Mesendoderm (in vitro differentiated cells): ENCODE data around the gene LTBP4.
A peak's percentile ranks its signal among the peaks of the same experiment; 100 is the strongest.

Experiments used
- DNase-seq: peaks from one replicate; pipeline ENCODE4 v3.0.0; 2013
- H2AK5ac ChIP-seq: 2 replicates; pipeline ENCODE4 v1.6.1; 2013; ENCODE audit warnings: low read length, inconsistent platforms
- H2BK120ac ChIP-seq: 2 replicates; pipeline ENCODE4 v1.6.1; 2013; ENCODE audit warnings: low read depth, mild to moderate bottlenecking, low read length, moderate library complexity, mixed read lengths
- H2BK15ac ChIP-seq: replicated peaks from 2 replicates; pipeline ENCODE4 v1.6.1; 2013; ENCODE audit warnings: low read depth, mild to moderate bottlenecking, moderate library complexity
- H2BK5ac ChIP-seq: 2 replicates; pipeline ENCODE4 v1.6.1; 2013; ENCODE audit warnings: low read length, inconsistent platforms
- H3K18ac ChIP-seq: 2 replicates; pipeline ENCODE4 v1.6.1; 2013; ENCODE audit warnings: mild to moderate bottlenecking, low read length, mixed read lengths
- H3K23ac ChIP-seq: one replicate; pipeline ENCODE4 v1.6.1; 2013; ENCODE audit warnings: low read length
- H3K27ac ChIP-seq: 2 replicates; pipeline ENCODE4 v1.5.1; 2013; ENCODE audit warnings: low read depth, mild to moderate bottlenecking, inconsistent platforms, low read length, moderate library complexity
- H3K27me3 ChIP-seq: 2 replicates; pipeline ENCODE4 v1.6.1; 2013; ENCODE audit warnings: low read length, control low read depth, mild to moderate bottlenecking, inconsistent platforms; ENCODE audit not compliant: insufficient read depth, poor library complexity
- H3K36me3 ChIP-seq: 2 replicates; pipeline ENCODE4 v1.6.1; 2013; ENCODE audit warnings: low read length, inconsistent platforms; ENCODE audit not compliant: control insufficient read depth, insufficient read depth
- H3K4ac ChIP-seq: one replicate; pipeline ENCODE4 v1.6.1; 2013; ENCODE audit warnings: low read depth, mild to moderate bottlenecking, low read length, moderate library complexity
- H3K4me1 ChIP-seq: 2 replicates; pipeline ENCODE4 v1.6.1; 2013; ENCODE audit warnings: low read depth, low read length, inconsistent platforms; ENCODE audit not compliant: control insufficient read depth
- H3K4me2 ChIP-seq: 2 replicates; pipeline ENCODE4 v1.6.1; 2013; ENCODE audit warnings: low read length
- H3K4me3 ChIP-seq: 2 replicates; pipeline ENCODE4 v1.5.1; 2013; ENCODE audit warnings: mild to moderate bottlenecking, low read length
- H3K56ac ChIP-seq: one replicate; pipeline ENCODE4 v1.6.1; 2013; ENCODE audit warnings: low read length
- H3K79me1 ChIP-seq: 2 replicates; pipeline ENCODE4 v1.6.1; 2013; ENCODE audit warnings: low read length, inconsistent platforms
- H3K79me2 ChIP-seq: 2 replicates; pipeline ENCODE4 v1.6.1; 2013; ENCODE audit warnings: mild to moderate bottlenecking, low read length; ENCODE audit not compliant: control insufficient read depth, insufficient read depth
- H3K9ac ChIP-seq: 2 replicates; pipeline ENCODE4 v1.6.1; 2013; ENCODE audit warnings: low read length, inconsistent platforms
- H4K5ac ChIP-seq: one replicate; pipeline ENCODE4 v1.6.1; 2013; ENCODE audit warnings: low read length
- H4K8ac ChIP-seq: one replicate; pipeline ENCODE4 v1.6.1; 2013; ENCODE audit warnings: low read depth, mild to moderate bottlenecking, control low read depth, low read length, moderate library complexity
- WGBS: extraction: QIAGEN DNeasy Blood & Tissue Kit; methylation state at CpG from one replicate; pipeline ENCODE4 v1.1.7; 2013; ENCODE audit warnings: low lambda C conversion rate, missing lambda C conversion rate; ENCODE audit not compliant: insufficient coverage; ENCODE audit errors: extremely low coverage; 5-methylcytosine and 5-hydroxymethylcytosine counted together

The LTBP4 gene

GRCh38 chr19:40609561-40610395 lies 8.6 kb downstream of the LTBP4 start:
- peak; percentile 95 for DNase-seq
- Histone ChIP-seq H3K9ac (peak overlapping the region; percentile 64), H2BK120ac (no peak overlapping the region), H3K56ac (peak overlapping the region; percentile 87), H3K4ac (no peak overlapping the region), H3K27ac (no peak overlapping the region), H3K36me3 (no peaks in the 10 kb centered on the region), H3K4me1 (peaks cover 2% of the 10 kb centered on the region), H3K4me2 (peak overlapping the region; percentile 77), H4K8ac (no peak overlapping the region), H3K4me3 (peak overlapping the region; percentile 29), H2BK5ac (no peak overlapping the region), H3K18ac (no peak overlapping the region), H4K5ac (no peak overlapping the region), H3K23ac (no peak overlapping the region), H2BK15ac (no peak overlapping the region), H3K27me3 (no peaks in the 10 kb centered on the region), H2AK5ac (no peak overlapping the region), H3K79me1 (no peaks in the 10 kb centered on the region), H3K79me2 (no peaks in the 10 kb centered on the region)
- no CpG with 5 or more reads among the region's 50 CpGs for WGBS

GRCh38 chr19:40610396-40611064 lies 9.4 kb downstream of the LTBP4 start:
- H3K18ac ChIP-seq = no peak overlapping the region
- no peak overlapping the region for H4K5ac ChIP-seq
- no peak overlapping the region for H3K4me3 ChIP-seq
- H3K79me2 ChIP-seq = no peaks in the 10 kb centered on the region
- H2BK15ac ChIP-seq = no peak overlapping the region
- H2AK5ac ChIP-seq = no peak overlapping the region
- no peaks in the 10 kb centered on the region for H3K27me3 ChIP-seq
- H3K9ac ChIP-seq = peak overlapping the region; percentile 42
- H4K8ac ChIP-seq = no peak overlapping the region
- H3K4me1 ChIP-seq = peaks cover 2% of the 10 kb centered on the region
- no peak overlapping the region for H3K27ac ChIP-seq
- DNase-seq = no peak
- no CpG with 5 or more reads among the region's 29 CpGs for WGBS
- no peaks in the 10 kb centered on the region for H3K36me3 ChIP-seq
- no peak overlapping the region for H3K23ac ChIP-seq
- no peak overlapping the region for H2BK120ac ChIP-seq
- no peaks in the 10 kb centered on the region for H3K79me1 ChIP-seq
- peak overlapping the region; percentile 27 for H3K4me2 ChIP-seq
- H3K4ac ChIP-seq = no peak overlapping the region
- H2BK5ac ChIP-seq = no peak overlapping the region
- peak overlapping the region; percentile 46 for H3K56ac ChIP-seq

- Histone ChIP-seq H3K27ac (no peak overlapping the region), H4K8ac (no peak overlapping the region), H3K56ac (no peak overlapping the region), H3K4ac (no peak overlapping the region), H3K4me2 (no peak overlapping the region), H3K4me1 (no peaks in the 10 kb centered on the region), H2AK5ac (no peak overlapping the region), H2BK5ac (no peak overlapping the region), H3K27me3 (no peaks in the 10 kb centered on the region), H3K36me3 (no peaks in the 10 kb centered on the region), H3K4me3 (no peak overlapping the region), H3K23ac (no peak overlapping the region), H3K79me2 (no peaks in the 10 kb centered on the region), H4K5ac (no peak overlapping the region), H3K9ac (no peak overlapping the region), H2BK15ac (no peak overlapping the region), H3K18ac (no peak overlapping the region), H2BK120ac (no peak overlapping the region), H3K79me1 (peaks cover 1% of the 10 kb centered on the region)
- WGBS = no CpG with 5 or more reads among the region's 15 CpGs
- DNase-seq = no peak
Observed at GRCh38 chr19:40611096-40611495, 9.9 kb downstream of the LTBP4 start.

GRCh38 chr19:40611900-40612698 lies 10.9 kb downstream of the LTBP4 start:
- Histone ChIP-seq H3K79me2 (no peaks in the 10 kb centered on the region), H3K23ac (no peak overlapping the region), H3K18ac (no peak overlapping the region), H3K4me3 (no peak overlapping the region), H4K8ac (no peak overlapping the region), H3K9ac (no peak overlapping the region), H2BK15ac (no peak overlapping the region), H3K4me2 (no peak overlapping the region), H3K79me1 (peaks cover 1% of the 10 kb centered on the region), H2AK5ac (no peak overlapping the region), H3K27me3 (no peaks in the 10 kb centered on the region), H3K36me3 (no peaks in the 10 kb centered on the region), H3K4me1 (no peaks in the 10 kb centered on the region), H2BK5ac (no peak overlapping the region), H3K4ac (no peak overlapping the region), H3K56ac (no peak overlapping the region), H4K5ac (no peak overlapping the region), H3K27ac (no peak overlapping the region), H2BK120ac (no peak overlapping the region)
- no peak for DNase-seq
- no CpG with 5 or more reads among the region's 10 CpGs for WGBS

GRCh38 chr19:40612831-40613689 lies 11.9 kb downstream of the LTBP4 start:
- peak overlapping the region; percentile 94 for H3K4me2 ChIP-seq
- no peak overlapping the region for H3K23ac ChIP-seq
- H3K27me3 ChIP-seq = no peaks in the 10 kb centered on the region
- H4K5ac ChIP-seq = no peak overlapping the region
- H3K56ac ChIP-seq = peak overlapping the region; percentile 99
- peak; percentile 81 for DNase-seq
- H2AK5ac ChIP-seq = no peak overlapping the region
- no peaks in the 10 kb centered on the region for H3K36me3 ChIP-seq
- no peaks in the 10 kb centered on the region for H3K4me1 ChIP-seq
- peak overlapping the region; percentile 80 for H2BK5ac ChIP-seq
- H3K27ac ChIP-seq = peak overlapping the region; percentile 44
- H2BK15ac ChIP-seq = no peak overlapping the region
- no peak overlapping the region for H3K18ac ChIP-seq
- peaks cover 1% of the 10 kb centered on the region for H3K79me1 ChIP-seq
- H3K4me3 ChIP-seq = peak overlapping the region; percentile 92
- no CpG with 5 or more reads among the region's 50 CpGs for WGBS
- no peaks in the 10 kb centered on the region for H3K79me2 ChIP-seq
- no peak overlapping the region for H3K4ac ChIP-seq
- H2BK120ac ChIP-seq = no peak overlapping the region
- no peak overlapping the region for H4K8ac ChIP-seq
- peak overlapping the region; percentile 91 for H3K9ac ChIP-seq
